H9 (cell line): ENCODE data around the gene PLCH1. TPM values are rescaled to one million over a fixed set of nuclear protein-coding genes. Genes with fewer than 3 reads are reported as not detected.

Experiments
- DNase-seq: peaks from one replicate; pipeline ENCODE4 v3.0.0-alpha.2; 2017
- H2AFZ ChIP-seq: one replicate; pipeline ENCODE4 v1.6.1; 2013; ENCODE audit warnings: mild to moderate bottlenecking, low read length, control low read depth, moderate library complexity
- H2AK5ac ChIP-seq: 2 replicates; pipeline ENCODE4 v1.6.1; 2013; ENCODE audit warnings: low read length, control low read depth, mixed read lengths; ENCODE audit not compliant: insufficient read length
- H2BK120ac ChIP-seq: one replicate; pipeline ENCODE4 v1.6.1; 2013; ENCODE audit warnings: low read depth, mild to moderate bottlenecking, low read length, control low read depth, inconsistent platforms; ENCODE audit not compliant: poor library complexity, severe bottlenecking
- H2BK12ac ChIP-seq: 2 replicates; pipeline ENCODE4 v1.6.1; 2013; ENCODE audit warnings: low read length, control low read depth, mixed read lengths, low read depth; ENCODE audit not compliant: insufficient read length
- H2BK15ac ChIP-seq: 2 replicates; pipeline ENCODE4 v1.6.1; 2013; ENCODE audit warnings: low read depth, low read length, control low read depth
- H2BK20ac ChIP-seq: one replicate; pipeline ENCODE4 v1.6.1; 2013; ENCODE audit warnings: low read depth, mild to moderate bottlenecking, low read length, control low read depth, inconsistent platforms; ENCODE audit not compliant: poor library complexity, severe bottlenecking
- H2BK5ac ChIP-seq: 2 replicates; pipeline ENCODE4 v1.6.1; 2013; ENCODE audit warnings: low read length, control low read depth, mixed read lengths; ENCODE audit not compliant: insufficient read length
- H3K14ac ChIP-seq: 2 replicates; pipeline ENCODE4 v1.6.1; 2013; ENCODE audit warnings: low read length, control low read depth; ENCODE audit not compliant: insufficient read depth
- H3K18ac ChIP-seq: 2 replicates; pipeline ENCODE4 v1.6.1; 2013; ENCODE audit warnings: low read depth, mild to moderate bottlenecking, mixed read lengths, low read length, control low read depth; ENCODE audit not compliant: insufficient read length
- H3K23ac ChIP-seq: 2 replicates; pipeline ENCODE4 v1.6.1; 2013; ENCODE audit warnings: low read length, control low read depth, mixed read lengths, low read depth; ENCODE audit not compliant: insufficient read length
- H3K23me2 ChIP-seq: 2 replicates; pipeline ENCODE4 v1.6.1; 2013; ENCODE audit warnings: low read depth, mild to moderate bottlenecking, mixed read lengths, low read length, control low read depth; ENCODE audit not compliant: insufficient read length, poor library complexity, severe bottlenecking
- H3K27ac ChIP-seq: 2 replicates; pipeline ENCODE4 v1.5.1; 2013; ENCODE audit warnings: low read length, control low read depth, mixed read lengths, low read depth; ENCODE audit not compliant: insufficient read length
- H3K27me3 ChIP-seq: 2 replicates; pipeline ENCODE4 v1.6.1; 2013; ENCODE audit warnings: low read length, control low read depth, inconsistent platforms; ENCODE audit not compliant: insufficient read depth
- H3K4ac ChIP-seq: 2 replicates; pipeline ENCODE4 v1.6.1; 2013; ENCODE audit warnings: low read depth, mild to moderate bottlenecking, control low read depth, inconsistent platforms, low read length, moderate library complexity
- H3K4me1 ChIP-seq: 2 replicates; pipeline ENCODE4 v1.6.1; 2013; ENCODE audit warnings: low read length, control low read depth, inconsistent platforms; ENCODE audit not compliant: insufficient read depth
- H3K4me2 ChIP-seq: 2 replicates; pipeline ENCODE4 v1.6.1; 2013; ENCODE audit warnings: low read length, control low read depth, mixed read lengths; ENCODE audit not compliant: insufficient read length, insufficient read depth
- H3K56ac ChIP-seq: 2 replicates; pipeline ENCODE4 v1.6.1; 2013; ENCODE audit warnings: low read depth, mild to moderate bottlenecking, mixed read lengths, low read length, control low read depth; ENCODE audit not compliant: insufficient read length
- H3K79me1 ChIP-seq: 2 replicates; pipeline ENCODE4 v1.6.1; 2013; ENCODE audit warnings: low read depth, mild to moderate bottlenecking, moderate library complexity, low read length, control low read depth, inconsistent platforms; ENCODE audit not compliant: insufficient read depth, poor library complexity, severe bottlenecking
- H3K79me2 ChIP-seq: 2 replicates; pipeline ENCODE4 v1.6.1; 2013; ENCODE audit warnings: low read length, control low read depth, inconsistent platforms; ENCODE audit not compliant: insufficient read depth
- H3K9ac ChIP-seq: 2 replicates; pipeline ENCODE4 v1.6.1; 2013; ENCODE audit warnings: low read length, control low read depth, mixed read lengths; ENCODE audit not compliant: insufficient read length; ENCODE audit errors: extremely low read depth
- H3K9me3 ChIP-seq: one replicate; pipeline ENCODE4 v1.6.1; 2013; ENCODE audit warnings: low read depth, low read length, inconsistent platforms; ENCODE audit not compliant: control insufficient read depth
- H3T11ph ChIP-seq: one replicate; pipeline ENCODE4 v1.6.1; 2013; ENCODE audit warnings: mild to moderate bottlenecking, low read length, control low read depth, inconsistent platforms
- H4K20me1 ChIP-seq: one replicate; pipeline ENCODE4 v1.6.1; 2013; ENCODE audit not compliant: control insufficient read depth, insufficient read length, insufficient read depth
- H4K5ac ChIP-seq: 2 replicates; pipeline ENCODE4 v1.6.1; 2013; ENCODE audit warnings: low read depth, mild to moderate bottlenecking, mixed read lengths, low read length, control low read depth; ENCODE audit not compliant: insufficient read length
- H4K8ac ChIP-seq: replicated peaks from 2 replicates; pipeline ENCODE4 v1.6.1; 2013; ENCODE audit warnings: low read length, control low read depth, mixed read lengths, low read depth; ENCODE audit not compliant: insufficient read length
- H4K91ac ChIP-seq: 2 replicates; pipeline ENCODE4 v1.6.1; 2013; ENCODE audit warnings: low read depth, mild to moderate bottlenecking, moderate library complexity, mixed read lengths, low read length, control low read depth; ENCODE audit not compliant: insufficient read length
- H3K27ac Mint-ChIP-seq, 3 experiments: 2 replicates in 2 of 3; 3 replicates in 1 of 3; pipeline ENCODE4 v1.8.0; 2020 to 2021; ENCODE audit warnings: mixed read lengths in 3 of 3, mild to moderate bottlenecking in 1 of 3, moderate library complexity in 1 of 3
- H3K27me3 Mint-ChIP-seq: 2 replicates; pipeline ENCODE4 v1.8.0; 2021; ENCODE audit warnings: low read depth, mild to moderate bottlenecking, moderate library complexity, mixed read lengths
- H3K36me3 Mint-ChIP-seq, 3 experiments: 2 replicates in 2 of 3; 3 replicates in 1 of 3; pipeline ENCODE4 v1.8.0; 2020 to 2021; ENCODE audit warnings: low read depth in 3 of 3, mixed read lengths in 3 of 3; ENCODE audit not compliant: insufficient read depth in 1 of 3
- H3K4me1 Mint-ChIP-seq, 2 experiments: 2 replicates each; pipeline ENCODE4 v1.8.0; 2020; ENCODE audit warnings: mixed read lengths in 2 of 2
- H3K4me3 Mint-ChIP-seq, 2 experiments: 2 replicates in 1 of 2; 3 replicates in 1 of 2; pipeline ENCODE4 v1.8.0; 2020 to 2021; ENCODE audit warnings: mild to moderate bottlenecking in 2 of 2, mixed read lengths in 2 of 2, moderate library complexity in 1 of 2
- H3K9me3 Mint-ChIP-seq, 2 experiments: 2 replicates in 1 of 2; 3 replicates in 1 of 2; pipeline ENCODE4 v1.8.0; 2020; ENCODE audit warnings: mild to moderate bottlenecking in 2 of 2, mixed read lengths in 2 of 2, moderate library complexity in 1 of 2
- CTCF ChIP-seq: fragments of 200-600 bp; sonication (generic); conservative IDR thresholded peaks from 3 replicates; pipeline ENCODE4 v1.8.0; 2021; ENCODE audit warnings: antibody characterized with exemption, mild to moderate bottlenecking
- WGBS: extraction: QIAGEN DNeasy Blood & Tissue Kit; methylation state at CpG from one replicate; pipeline ENCODE4 v1.1.7; 2013; ENCODE audit warnings: missing lambda C conversion rate, low lambda C conversion rate, mixed read lengths; ENCODE audit not compliant: insufficient read length; ENCODE audit errors: extremely low coverage; 5-methylcytosine and 5-hydroxymethylcytosine counted together
- total RNA-seq: library from RNA; stranded (reverse); gene quantifications from 2 replicates; pipeline ENCODE4 v1.2.1, GENCODE V29; 2021

The PLCH1 gene
- total RNA-seq, 1 experiment from 2014 or later, result 19.0 TPM

DNA sequence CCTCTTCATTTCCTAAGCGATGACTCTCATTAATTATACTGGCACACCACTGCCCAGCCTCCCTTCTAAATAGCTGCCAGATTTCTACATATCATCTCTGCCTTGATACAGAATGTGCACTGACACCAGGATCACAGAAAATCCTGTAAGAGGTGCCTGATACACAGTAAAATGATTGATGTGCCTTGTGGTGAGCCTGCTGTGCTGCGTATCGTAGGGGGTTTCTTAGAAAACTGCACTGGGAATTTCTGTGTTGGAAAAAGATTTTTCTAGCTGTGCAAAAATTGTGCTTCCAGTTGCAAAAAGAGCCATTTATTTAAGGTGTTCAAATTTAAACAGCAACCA is 3.0 kb upstream of the PLCH1 start:
- H2AFZ ChIP-seq, result no peak overlapping the region
- peak overlapping the region in 1 of 2 experiments; percentile 64; a peak in 2 of 5 replicates for H3K4me3 Mint-ChIP-seq
- H3K4me2 ChIP-seq, result no peak overlapping the region
- H2BK12ac ChIP-seq, result peak overlapping the region; percentile 76
- H3T11ph ChIP-seq, result no peak overlapping the region
- H3K4me1 ChIP-seq, result peaks cover 7% of the 10 kb centered on the region
- peak overlapping the region; percentile 40 for H3K18ac ChIP-seq
- no peaks in the 10 kb centered on the region for H3K79me2 ChIP-seq
- no peaks in the 10 kb centered on the region for H3K27me3 ChIP-seq
- no peak overlapping the region for H3K4ac ChIP-seq
- peaks cover 62 to 65% of the 10 kb centered on the region in 2 experiments for H3K4me1 Mint-ChIP-seq
- H3K9ac ChIP-seq, result no peak overlapping the region
- no peak overlapping the region for H3K56ac ChIP-seq
- H2BK15ac ChIP-seq, result no peak overlapping the region
- H4K91ac ChIP-seq, result no peak overlapping the region
- peak overlapping the region in 2 of 3 experiments; percentile 50 to 67; a peak in 3 of 7 replicates for H3K27ac Mint-ChIP-seq
- TF ChIP-seq CTCF, result no peak
- no CpG with 5 or more reads among the region's 3 CpGs for WGBS
- no peaks in the 10 kb centered on the region for H3K79me1 ChIP-seq
- H4K20me1 ChIP-seq, result no peaks in the 10 kb centered on the region
- no peak overlapping the region for H4K8ac ChIP-seq
- H3K27ac ChIP-seq, result no peak overlapping the region
- H3K23me2 ChIP-seq, result peaks cover 13% of the 10 kb centered on the region
- H2BK120ac ChIP-seq, result no peak overlapping the region
- no peak overlapping the region for H2AK5ac ChIP-seq
- H3K9me3 ChIP-seq, result no peaks in the 10 kb centered on the region
- no peak for DNase-seq
- H3K27me3 Mint-ChIP-seq, result no peaks in the 10 kb centered on the region
- H3K9me3 Mint-ChIP-seq, result no peaks in the 10 kb centered on the region; a peak in 1 of 5 replicates
- H3K23ac ChIP-seq, result no peak overlapping the region
- no peak overlapping the region for H2BK20ac ChIP-seq
- no peak overlapping the region for H4K5ac ChIP-seq
- H3K14ac ChIP-seq, result no peak overlapping the region; the same call in 1 of the 2 replicates
- H3K36me3 Mint-ChIP-seq, result 0 out of 7 replicates have a peak, but pooled peaks cover 0 to 1% (median 0%) of the 10 kb centered on the region in 3 experiments
- no peak overlapping the region for H2BK5ac ChIP-seq
